SU-DHL-6 (cell line): Measurements from ENCODE around the gene RBM33.

ENCODE experiments used
- H2AFZ ChIP-seq: fragments of 200-600 bp; sonication (generic); 2 replicates; pipeline ENCODE4 v1.6.1; 2014; ENCODE audit warnings: low read depth, mild to moderate bottlenecking, moderate library complexity, mixed read lengths, antibody characterized with exemption, low read length; ENCODE audit not compliant: severe bottlenecking
- H3F3A ChIP-seq: fragments of 200-600 bp; shearing (Covaris generic); 2 replicates; pipeline ENCODE4 v1.6.0; 2016; ENCODE audit warnings: antibody characterized with exemption, mild to moderate bottlenecking; ENCODE audit not compliant: insufficient read depth
- H3K27ac ChIP-seq: fragments of 200-600 bp; sonication (generic); 2 replicates; pipeline ENCODE4 v1.5.1; 2016; ENCODE audit warnings: low read depth, mild to moderate bottlenecking, low read length, moderate library complexity, mixed read lengths
- H3K27me3 ChIP-seq: fragments of 200-600 bp; sonication (generic), shearing (Covaris generic); 2 replicates; pipeline ENCODE4 v1.6.0; 2014; ENCODE audit warnings: mild to moderate bottlenecking, low read length
- H3K36me3 ChIP-seq: fragments of 200-600 bp; sonication (generic); 2 replicates; pipeline ENCODE4 v1.6.1; 2014; ENCODE audit warnings: mild to moderate bottlenecking, low read length, mixed read lengths
- H3K4me2 ChIP-seq: fragments of 300-600, 200-600 bp; shearing (Covaris generic), sonication (generic); 2 replicates; pipeline ENCODE4 v1.6.0; 2014; ENCODE audit warnings: low read length, low read depth, mild to moderate bottlenecking; ENCODE audit not compliant: poor library complexity, severe bottlenecking
- H3K4me3 ChIP-seq: fragments of 200-600 bp; sonication (generic); 2 replicates; pipeline ENCODE4 v1.5.1; 2014; ENCODE audit warnings: antibody characterized with exemption, low read length, mild to moderate bottlenecking, mixed read lengths; ENCODE audit not compliant: insufficient read depth, poor library complexity, severe bottlenecking
- H3K79me2 ChIP-seq: fragments of 200-600 bp; sonication (generic); 2 replicates; pipeline ENCODE4 v1.6.1; 2014; ENCODE audit warnings: mild to moderate bottlenecking, low read length, moderate library complexity; ENCODE audit not compliant: insufficient read depth
- H3K9ac ChIP-seq: fragments of 200-600 bp; sonication (generic); 2 replicates; pipeline ENCODE4 v1.7.0; 2014; ENCODE audit warnings: mild to moderate bottlenecking, low read length
- H3K9me2 ChIP-seq: fragments of 200-600 bp; sonication (generic); replicated peaks from 2 replicates; pipeline ENCODE4 v1.6.1; 2014; ENCODE audit warnings: low read length; ENCODE audit not compliant: insufficient read depth
- H3K9me3 ChIP-seq: fragments of 200-600 bp; sonication (generic); 2 replicates; pipeline ENCODE4 v1.6.1; 2014; ENCODE audit warnings: low read length, mixed read lengths; ENCODE audit not compliant: insufficient read depth
- H4K20me1 ChIP-seq: fragments of 200-600 bp; sonication (generic); 2 replicates; pipeline ENCODE4 v1.6.1; 2014; ENCODE audit warnings: low read depth, mild to moderate bottlenecking, antibody characterized with exemption, low read length, moderate library complexity, mixed read lengths
- CTCF ChIP-seq: fragments of 200-600 bp; sonication (generic); IDR thresholded peaks from one replicate; pipeline ENCODE4 v1.5.1; 2017; ENCODE audit warnings: antibody characterized with exemption, mild to moderate bottlenecking, low read length, moderate library complexity; ENCODE audit not compliant: insufficient read depth, poor library complexity, severe bottlenecking
- EZH2phosphoT487 ChIP-seq: fragments of 200-600 bp; sonication (generic), shearing (Covaris generic); conservative IDR thresholded peaks from 2 replicates; pipeline ENCODE4 v1.6.1; 2018; ENCODE audit warnings: mild to moderate bottlenecking, antibody characterized with exemption, low read length, moderate library complexity, mixed read lengths

The RBM33 gene

GRCh38 chr7:155683714-155684113, 39.3 kb downstream of the RBM33 start:
- TF ChIP-seq CTCF (no peak), EZH2phosphoT487 (no peak)
- no peaks in the 10 kb centered on the region for H3F3A ChIP-seq
- no peak overlapping the region for H2AFZ ChIP-seq
- H3K9me3 ChIP-seq: peaks cover 6% of the 10 kb centered on the region; the same call in 1 of the 2 replicates
- no peaks in the 10 kb centered on the region for H3K27me3 ChIP-seq
- H3K4me3 ChIP-seq: no peak overlapping the region
- no peak overlapping the region for H3K27ac ChIP-seq
- peaks cover 75% of the 10 kb centered on the region for H3K79me2 ChIP-seq
- H4K20me1 ChIP-seq: peaks cover 10% of the 10 kb centered on the region; the same call in 1 of the 2 replicates
- peaks cover 69% of the 10 kb centered on the region for H3K36me3 ChIP-seq
- no peaks in the 10 kb centered on the region for H3K9me2 ChIP-seq
- no peak overlapping the region for H3K9ac ChIP-seq
- H3K4me2 ChIP-seq: no peak overlapping the region

GRCh38 chr7:155684543-155684942, 40.1 kb downstream of the RBM33 start:
- Histone ChIP-seq H3K27ac (no peak overlapping the region), H4K20me1 (peaks cover 6% of the 10 kb centered on the region; the same call in 1 of the 2 replicates)

GRCh38 chr7:155685070-155685790, 40.8 kb downstream of the RBM33 start:
- Histone ChIP-seq H3K4me3 (no peak overlapping the region), H3K4me2 (no peak overlapping the region), H3F3A (no peaks in the 10 kb centered on the region), H4K20me1 (0 out of 2 replicates have a peak, but pooled peaks cover 3% of the 10 kb centered on the region), H2AFZ (no peak overlapping the region), H3K9me2 (no peaks in the 10 kb centered on the region), H3K9ac (no peak overlapping the region), H3K9me3 (peaks cover 6% of the 10 kb centered on the region; the same call in 1 of the 2 replicates), H3K27ac (no peak overlapping the region), H3K36me3 (peaks cover 57% of the 10 kb centered on the region), H3K79me2 (peaks cover 66% of the 10 kb centered on the region), H3K27me3 (no peaks in the 10 kb centered on the region)
- no peak for TF ChIP-seq CTCF
- no peak for TF ChIP-seq EZH2phosphoT487

More at GRCh38 chr7:155684543-155684942, 40.1 kb downstream of the RBM33 start:
- Histone ChIP-seq H3K4me2 (no peak overlapping the region), H3K9ac (no peak overlapping the region), H3K4me3 (no peak overlapping the region), H3K36me3 (peaks cover 64% of the 10 kb centered on the region), H3F3A (no peaks in the 10 kb centered on the region), H3K9me3 (peaks cover 6% of the 10 kb centered on the region; the same call in 1 of the 2 replicates), H3K27me3 (no peaks in the 10 kb centered on the region), H2AFZ (no peak overlapping the region), H3K9me2 (no peaks in the 10 kb centered on the region), H3K79me2 (peaks cover 69% of the 10 kb centered on the region)
- TF ChIP-seq CTCF (no peak), EZH2phosphoT487 (no peak)
